ENCODE results near the gene EPC2.
"Not testable (repeated sequence)": the region's sequence is repeated elsewhere in the genome, so short reads cannot be mapped to it uniquely, and the experiment has no call there.

EPC2 gene

DNA sequence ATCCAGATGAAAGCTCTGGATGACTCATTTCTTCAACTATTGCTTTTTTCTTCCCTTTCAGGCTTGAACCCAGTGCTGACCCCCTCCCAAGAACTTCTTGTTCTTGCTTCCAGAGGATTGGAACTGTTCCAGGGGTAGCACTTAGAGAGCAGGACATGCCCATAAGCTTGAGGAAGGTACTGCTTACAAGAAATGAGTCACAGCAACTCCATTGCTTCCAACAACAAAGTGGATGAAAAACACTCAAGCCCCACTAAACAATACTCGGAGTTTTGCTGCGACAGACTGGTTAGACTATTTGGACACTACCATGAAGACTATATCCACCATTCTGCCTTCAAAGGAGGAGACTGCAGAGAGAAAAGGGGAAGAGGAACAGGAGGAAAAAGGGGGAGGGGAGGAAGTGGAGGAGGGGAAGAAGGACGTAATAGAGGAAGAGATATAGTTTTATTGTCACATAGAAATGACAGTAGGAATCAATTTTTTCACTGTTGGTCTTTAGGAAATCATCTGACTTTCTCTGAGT, 1.6 kb upstream of the EPC2 start:
- DNase-seq = no peak

DNA sequence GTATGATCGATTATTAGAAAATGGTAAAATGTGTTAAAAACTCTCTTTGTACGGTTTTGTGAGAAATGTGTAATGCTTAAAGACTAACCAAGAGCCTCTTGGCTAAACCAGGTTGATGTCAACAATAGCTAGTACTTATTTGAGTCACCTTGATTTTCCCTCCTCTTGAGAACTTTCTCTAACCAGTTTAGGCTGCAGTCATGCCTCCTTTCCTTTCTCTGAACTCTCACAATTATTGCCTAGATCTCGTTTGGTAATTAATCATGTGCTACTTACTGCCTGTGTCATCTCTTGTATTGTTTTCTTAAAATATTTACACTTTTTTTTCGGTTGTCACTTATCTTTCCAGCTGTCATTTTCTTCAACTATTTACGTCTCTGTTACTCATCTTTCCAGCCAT, 1.1 kb upstream of the EPC2 start:
- DNase-seq = no peak

DNA sequence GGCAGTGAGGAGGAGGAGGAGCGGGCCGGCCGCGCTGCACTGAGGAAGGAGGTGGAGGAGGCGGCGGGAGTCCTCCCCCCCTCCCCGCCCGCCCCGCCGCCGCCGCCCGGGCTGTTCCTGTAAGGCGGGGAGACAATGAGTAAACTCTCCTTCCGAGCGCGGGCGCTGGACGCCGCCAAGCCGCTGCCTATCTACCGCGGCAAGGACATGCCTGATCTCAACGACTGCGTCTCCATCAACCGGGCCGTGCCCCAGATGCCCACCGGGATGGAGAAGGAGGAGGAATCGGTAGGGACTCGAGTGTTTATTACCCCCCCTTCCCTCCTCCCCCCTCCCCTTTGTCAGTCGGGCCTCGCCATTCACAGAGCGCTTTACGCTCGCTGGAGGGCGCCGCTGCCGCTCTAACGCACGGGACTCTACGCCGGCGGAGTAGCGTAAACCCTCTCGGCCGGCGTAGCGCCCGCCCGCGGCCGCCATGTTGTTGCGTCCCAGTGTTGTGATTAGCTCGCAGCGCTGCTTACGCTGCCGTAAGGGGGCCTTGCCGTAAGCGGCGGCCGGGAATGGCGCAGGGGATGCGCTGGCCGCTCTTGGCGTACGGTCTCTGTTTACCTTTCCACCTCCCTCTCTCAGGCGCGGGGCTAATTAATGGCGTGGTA, 460 bp downstream of the EPC2 start:
- peak; percentile 93 to 97 (median 94) for DNase-seq

DNA sequence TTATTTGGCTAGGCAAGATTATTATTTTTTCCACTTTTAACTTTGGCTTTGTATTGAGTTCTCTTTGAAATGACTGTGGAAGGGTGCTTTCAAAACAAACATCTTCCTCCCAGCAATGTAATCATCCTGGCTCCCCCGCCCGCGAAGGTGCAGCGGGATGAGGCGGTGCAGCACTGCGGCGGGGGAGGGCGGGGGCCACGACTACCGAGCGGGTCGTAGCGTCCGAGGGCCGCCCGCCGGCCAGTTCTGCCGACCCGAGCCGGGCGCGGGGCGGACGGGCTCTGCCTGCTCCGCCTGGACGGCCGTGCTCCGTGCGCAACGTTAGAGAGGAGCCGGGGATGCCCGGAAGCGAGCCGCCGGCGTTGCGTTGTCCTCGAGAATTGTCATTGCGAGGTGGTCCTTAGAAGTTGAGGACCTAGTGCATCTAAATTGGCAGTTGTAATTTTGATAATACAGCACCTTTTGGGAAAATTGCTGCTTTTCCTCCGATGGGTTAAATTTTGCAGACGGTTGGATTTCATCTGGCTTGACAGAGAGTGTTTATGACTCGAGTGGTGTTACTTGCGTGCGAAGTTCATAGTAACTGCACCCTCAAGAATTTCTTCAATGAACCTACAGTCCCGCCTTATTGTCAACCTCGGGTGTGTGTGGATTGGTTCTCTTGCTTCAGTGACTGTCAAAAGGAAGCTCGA, 1.1 kb downstream of the EPC2 start:
- DNase-seq = peak; percentile 14 to 38 (median 26)

DNA sequence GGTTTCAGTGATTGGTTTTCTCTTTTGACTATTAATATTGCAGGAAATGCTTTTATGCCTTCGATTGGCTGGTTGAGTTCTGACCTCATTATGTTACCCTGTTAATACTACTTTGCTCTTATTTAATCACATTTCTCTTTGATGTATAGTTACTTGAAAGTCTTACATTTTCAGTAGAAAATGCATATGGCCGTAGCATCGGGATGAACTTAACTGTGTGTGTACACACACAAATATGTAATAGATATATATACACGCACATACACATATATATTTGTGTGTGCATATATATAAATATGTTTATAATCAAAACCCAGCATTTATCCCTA, 1.6 kb downstream of the EPC2 start:
- no peak for DNase-seq

DNA sequence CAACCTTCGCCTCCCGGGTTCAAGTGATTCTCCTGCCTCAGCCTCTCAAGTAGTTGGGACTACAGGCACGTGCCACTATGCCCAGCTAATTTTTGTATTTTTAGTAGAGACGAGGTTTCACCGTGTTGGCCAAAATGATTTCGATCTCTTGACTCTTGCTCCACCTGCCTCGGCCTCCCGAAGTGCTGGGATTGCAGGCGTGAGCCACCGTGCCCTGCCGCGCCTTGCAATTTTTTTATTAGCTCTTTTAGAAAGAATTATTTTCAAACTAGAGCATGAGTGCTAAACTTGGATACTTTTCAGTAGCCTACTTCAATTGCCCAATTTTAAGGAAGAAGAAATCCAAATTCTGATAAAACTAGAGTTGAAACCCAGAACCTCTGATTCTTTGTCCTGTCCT, 3.2 kb downstream of the EPC2 start:
- not testable (repeated sequence) for DNase-seq

DNA sequence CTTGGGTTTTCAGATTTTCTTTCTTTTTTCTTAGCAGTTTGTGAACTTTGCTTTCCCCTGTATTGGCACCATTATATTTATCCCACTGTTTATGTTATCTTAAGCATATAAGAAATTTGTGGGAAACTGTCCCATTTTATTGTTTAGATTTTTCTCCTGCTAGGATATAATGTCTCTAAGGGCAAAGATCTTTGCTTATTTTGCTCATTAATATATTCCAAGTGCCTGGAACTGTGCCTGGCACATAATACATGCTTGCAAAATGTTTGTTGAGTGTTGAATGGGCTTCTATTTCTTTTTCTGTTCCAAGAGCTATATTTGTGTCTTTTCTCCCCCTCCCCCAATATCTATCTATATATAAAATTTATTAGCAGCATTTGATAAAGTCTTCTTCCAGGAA, 5.4 kb downstream of the EPC2 start:
- DNase-seq = no peak

DNA sequence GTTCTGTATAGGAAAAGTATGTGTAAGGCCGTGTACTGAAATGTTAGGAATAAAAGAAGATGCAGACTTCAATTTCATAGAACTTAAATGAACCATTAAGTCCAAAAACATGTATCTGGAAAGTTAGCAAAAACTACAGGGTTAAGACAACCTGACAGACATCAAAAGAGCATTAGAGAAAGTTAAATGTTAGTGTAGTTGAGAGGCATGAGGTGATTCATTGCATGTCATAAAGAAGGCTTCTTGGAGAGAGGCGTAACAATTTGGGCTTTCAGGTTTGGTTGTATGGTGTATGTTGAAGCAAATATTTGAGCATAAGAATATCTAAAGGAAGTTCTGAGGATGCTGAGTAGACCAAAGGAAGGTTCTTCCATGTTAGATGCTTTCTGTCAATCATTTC, 6.3 kb downstream of the EPC2 start:
- no peak for DNase-seq

DNA sequence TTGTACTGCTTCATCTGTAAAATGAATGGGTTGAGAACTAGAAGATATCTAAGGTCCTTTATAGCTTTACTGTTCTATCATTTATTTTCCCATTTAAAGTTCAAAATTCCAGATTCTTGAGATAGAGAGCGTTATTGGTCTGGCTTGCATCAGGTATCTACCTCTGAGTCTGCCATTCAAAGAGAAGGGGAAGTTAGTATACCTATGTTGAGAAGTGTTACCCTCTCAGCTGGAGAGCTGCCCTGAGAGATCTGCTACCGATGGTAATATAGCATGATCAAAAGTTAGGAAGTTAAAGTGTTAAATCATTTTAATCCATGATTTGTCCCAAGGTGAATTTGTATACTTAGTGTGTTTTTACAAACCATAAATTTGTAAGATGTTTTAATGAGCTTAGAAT, 7.4 kb downstream of the EPC2 start:
- no peak for DNase-seq

DNA sequence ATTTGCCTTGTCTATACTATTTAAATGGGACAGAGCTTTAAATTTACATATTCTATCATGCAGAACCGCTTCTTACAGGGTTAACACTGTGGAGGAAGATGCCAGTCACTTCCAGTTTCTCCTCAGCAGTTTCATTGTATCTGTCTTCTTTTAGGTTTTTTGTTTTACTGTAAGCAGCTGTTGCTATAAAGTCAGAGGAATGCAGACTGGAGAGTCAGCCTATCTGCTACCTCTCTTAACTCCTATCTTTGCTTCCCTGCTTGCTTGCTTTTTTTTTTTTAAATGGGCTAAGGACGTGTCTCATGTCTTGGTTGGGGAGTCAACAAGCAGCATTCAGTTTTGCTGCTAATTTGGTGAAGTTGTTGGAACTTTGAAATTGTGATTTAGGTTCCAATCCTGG, 8.9 kb downstream of the EPC2 start:
- no peak for DNase-seq

DNA sequence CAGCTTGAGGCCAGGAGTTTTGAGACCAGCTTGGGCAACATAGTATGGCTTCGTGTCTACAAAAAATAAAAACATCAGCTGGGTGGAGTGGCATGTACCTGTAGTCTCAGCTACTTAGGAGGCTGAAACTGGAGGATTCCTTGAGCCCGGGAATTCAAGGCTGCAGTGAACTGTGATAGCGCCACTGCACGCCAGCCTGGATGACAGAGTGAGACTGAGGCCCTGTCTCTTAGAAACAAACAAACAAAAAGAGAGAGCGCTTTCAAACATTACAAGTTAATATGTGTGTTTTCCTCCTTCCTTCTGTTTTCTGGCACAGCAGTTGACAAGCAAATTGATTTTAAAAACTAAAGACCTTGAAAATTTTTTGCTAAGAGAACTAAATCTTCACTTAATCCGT, 9.9 kb downstream of the EPC2 start:
- DNase-seq = no peak

DNA sequence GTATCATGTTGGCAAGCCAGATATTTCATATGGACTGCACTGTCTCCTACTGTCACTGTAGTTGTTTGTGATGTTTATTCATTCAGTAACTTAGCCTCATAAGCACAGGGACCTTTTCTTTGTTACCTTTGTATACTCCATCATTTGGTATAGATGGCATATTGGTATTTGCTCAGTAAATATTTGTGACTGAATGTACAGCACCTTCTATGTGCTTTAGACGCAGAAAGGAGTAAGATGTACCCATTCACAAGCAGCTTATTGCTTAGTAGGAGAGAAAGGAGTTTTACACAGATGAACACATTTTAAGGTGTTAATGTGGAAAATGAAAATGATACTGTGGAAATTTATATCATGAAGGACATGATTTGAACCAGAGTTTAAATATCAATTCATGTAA, 12.0 kb downstream of the EPC2 start:
- DNase-seq = no peak

DNA sequence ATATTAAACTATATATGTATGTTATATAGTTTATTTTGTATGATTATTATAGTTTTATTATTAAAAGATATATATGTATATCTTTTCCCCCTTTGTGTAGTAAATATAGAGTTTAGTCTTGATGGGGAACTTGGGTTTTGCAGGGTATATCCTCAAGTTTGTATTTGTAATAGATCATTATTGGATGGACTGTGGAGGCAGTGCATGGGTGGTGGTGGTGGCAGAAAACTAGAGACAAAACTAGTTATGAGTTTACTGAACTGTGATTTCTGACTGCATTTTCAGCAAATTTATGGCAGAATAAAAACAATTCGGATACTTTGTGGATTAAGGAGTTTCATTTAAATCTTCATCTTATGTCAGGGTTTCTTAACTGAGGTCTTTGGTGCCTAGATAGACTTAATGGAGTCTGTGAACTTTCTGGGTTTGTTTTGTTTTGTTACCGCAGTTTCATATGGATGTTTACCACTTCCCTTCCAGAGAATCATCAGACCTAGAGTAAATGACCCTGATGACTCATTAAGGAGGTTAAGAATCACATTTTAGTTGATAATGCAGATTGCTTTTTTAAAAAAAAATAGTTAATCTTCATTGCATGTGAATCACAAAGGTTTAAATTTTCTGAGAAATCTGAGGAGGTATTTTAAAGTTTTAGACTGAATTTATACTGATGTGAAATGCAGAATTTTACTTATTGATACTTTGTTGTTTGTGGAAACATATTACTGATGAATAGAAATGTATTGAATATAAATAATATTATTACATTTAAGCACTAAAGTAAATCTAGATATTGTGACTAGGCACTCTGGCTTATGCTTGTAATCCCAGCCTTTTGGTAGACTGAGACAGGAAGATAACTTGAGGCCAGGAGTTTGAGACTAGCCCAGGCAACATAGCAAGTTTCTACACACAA, 14.5 kb downstream of the EPC2 start:
- DNase-seq = no peak

DNA sequence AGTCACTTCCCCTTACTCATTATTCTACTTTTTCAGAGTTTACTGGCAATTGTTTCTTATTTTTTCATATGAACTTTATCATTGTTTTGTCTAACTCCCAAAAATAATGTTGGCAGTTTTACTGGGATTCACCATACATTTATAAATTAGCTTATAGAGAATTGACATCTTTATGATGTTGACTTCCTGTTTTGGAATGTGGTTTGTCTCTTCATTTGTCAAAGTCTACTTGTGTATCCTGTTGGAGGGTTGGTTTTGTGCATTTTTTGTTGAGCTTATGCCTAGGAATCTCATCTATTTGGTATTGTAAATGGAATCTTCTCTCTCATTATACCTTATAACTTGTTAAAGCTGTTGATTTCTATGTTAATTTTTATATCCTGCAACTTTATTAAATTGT, 16.4 kb downstream of the EPC2 start:
- DNase-seq = no peak

DNA sequence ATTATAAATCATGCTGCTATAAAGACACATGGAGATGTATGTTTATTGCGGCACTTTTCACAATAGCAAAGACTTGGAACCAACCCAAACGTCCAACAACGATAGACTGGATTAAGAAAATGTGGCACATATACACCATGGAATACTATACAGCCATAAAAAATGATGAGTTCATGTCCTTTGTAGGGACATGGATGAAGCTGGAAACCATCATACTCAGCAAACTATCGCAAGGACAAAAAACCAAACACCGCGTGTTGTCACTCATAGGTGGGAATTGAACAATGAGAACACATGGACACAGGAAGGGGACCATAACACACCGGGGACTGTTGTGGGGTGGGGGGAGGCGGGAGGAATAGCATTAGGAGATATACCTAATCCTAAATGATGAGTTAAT, 17.8 kb downstream of the EPC2 start:
- not testable (repeated sequence) for DNase-seq

DNA sequence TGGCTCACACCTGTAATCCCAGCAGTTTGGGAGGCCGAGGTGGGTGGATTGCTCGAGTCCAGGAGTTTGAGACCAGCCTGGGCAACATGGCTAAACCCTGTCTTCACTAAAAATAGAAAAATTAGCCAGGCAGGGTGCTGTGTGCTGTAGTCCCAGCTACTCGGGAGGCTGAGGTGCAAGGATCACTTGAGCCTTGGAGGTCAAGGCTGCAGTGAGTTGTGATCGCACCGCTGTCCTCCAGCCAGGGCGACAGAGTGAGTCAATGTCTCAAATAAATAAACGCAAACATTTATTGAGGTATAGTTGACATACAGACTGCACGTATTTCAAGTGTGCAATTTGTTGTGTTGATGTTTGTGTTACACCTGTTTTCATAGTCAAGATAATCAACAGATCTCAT, 19.7 kb downstream of the EPC2 start:
- DNase-seq = no peak

DNA sequence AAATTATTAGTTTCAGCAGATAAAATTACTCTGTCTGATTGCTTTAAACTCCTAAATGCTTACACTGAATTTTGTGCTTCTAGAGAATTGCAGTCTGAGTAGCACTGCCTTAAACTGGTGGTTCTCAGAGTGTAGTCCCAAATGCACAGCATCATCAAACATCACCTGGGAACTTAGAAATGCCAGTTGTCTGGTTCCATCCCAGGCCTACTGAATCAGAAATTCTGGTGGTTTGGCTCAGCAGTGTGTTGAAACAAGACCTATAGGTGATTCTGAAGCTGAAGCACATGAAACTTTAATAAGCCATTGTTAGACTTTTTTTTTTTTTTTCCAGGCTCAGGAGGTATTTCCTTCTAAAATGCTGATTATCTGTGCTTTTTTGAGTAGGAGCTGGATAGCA, 22.0 kb downstream of the EPC2 start:
- DNase-seq = no peak

DNA sequence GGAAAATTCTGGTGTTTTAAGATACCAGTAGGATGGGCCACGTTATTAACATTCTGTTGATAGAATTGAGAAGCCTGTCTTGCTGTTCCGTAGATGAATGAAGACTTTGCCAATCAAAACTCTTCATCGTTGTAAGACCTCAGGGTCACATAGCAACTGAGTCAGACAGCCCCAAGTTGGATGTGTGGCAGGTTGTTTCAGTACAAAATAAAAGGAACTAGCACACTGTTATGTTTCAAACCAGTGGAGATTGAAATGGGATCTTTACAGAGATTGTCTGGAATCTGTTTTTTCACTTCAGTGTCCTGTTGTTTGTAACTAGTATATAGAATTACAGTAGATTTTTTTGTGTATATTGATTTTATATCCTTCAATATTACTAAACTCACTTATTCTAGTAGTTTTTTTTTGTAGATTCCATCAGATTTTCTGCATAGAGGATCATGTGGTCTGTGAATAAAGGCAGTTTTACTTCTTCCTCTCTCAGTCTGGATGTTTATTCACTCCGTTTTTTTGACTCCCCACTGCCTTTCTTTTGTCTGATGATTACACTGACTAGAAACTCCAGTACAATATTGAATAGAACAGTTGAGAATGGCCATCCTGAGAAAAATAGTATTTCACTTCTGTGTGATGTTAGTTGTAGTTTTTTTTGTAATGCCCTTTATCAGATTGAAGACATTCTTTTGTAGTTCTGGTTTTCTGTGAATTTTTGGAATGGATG, 22.7 kb downstream of the EPC2 start:
- no peak for DNase-seq

DNA sequence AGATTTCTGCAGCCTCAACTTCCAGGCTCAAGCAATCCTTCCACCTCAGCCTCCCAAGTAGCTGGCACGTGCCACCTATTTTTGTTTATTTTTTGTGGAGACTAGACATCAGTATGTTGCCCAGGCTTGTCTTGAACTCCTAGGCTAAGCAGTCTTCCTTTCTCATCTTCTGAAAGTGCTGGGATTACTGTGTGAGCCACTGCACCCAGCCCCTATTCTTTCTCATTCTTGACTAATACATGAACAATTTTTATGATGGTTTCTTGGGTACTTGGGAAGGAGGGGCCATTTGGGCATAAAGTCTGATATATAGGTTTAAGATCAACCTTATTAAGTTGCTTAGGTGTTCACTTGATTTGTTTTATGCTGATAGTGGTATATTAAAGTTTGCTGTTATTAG, 26.2 kb downstream of the EPC2 start:
- no peak for DNase-seq

DNA sequence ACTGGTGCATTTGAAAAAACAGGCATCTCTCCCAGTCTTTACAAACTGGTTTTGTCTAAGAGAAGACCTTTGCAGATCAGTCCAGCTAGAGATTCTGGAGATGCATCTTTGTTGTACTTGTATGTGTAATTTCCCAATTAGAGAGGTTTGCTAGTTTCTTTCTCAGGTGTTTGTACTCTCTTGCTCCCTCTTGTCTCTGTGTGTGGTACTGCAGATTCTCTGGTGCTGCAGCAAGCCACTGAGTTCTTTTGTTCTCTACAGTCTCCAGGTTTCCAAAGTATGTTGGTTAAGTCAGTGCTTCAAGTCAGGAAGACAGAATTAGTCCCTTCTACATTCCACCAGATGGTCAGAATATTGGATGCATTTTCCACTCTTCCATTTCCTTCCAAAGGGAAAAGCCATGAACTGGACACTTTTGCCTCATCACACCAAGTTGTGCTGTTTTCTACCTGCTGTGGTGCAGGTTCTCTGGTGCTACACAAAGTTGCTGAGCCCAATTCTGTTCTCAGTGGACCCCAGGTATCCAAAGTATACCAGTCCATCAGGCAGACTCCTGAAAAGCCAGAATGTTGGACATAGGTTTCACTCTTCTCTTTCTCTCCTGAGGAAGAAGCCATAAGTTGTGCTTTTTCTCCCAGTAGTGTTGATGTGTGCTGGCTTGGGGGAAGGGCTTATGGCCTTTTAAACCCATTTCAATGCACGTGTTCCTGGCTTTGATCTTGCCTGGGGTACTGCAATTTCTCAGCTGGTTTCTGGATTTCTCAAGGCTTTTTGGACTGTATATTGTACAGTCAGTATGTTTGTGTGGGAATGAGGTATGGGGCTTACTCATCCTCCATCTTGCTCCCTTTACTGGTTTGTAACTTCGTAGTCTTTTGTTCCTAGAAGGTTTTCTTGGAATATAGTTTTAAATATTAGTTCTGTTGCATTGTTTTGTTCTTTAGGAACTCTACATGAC, 29.8 kb downstream of the EPC2 start:
- no peak for DNase-seq

DNA sequence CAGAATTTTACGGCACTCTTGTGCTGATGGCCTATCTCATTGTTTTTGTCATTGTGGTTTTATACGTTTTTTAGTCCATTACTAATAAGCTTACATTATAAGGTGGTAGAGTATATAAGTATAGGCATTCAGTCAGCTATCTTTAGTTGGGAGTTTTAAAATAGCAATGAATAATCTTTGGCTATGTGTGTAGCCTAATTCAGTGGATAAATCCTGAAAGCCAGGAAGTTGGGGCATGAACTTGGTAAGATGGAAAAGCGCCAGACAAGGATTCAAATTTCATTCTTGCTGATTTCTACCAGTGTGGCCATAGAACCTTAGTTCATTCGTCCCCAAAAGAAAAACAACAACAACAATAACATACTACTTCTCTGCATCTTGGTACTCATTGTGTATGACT, 31.2 kb downstream of the EPC2 start:
- DNase-seq = no peak
